GM12878 (cell line): ENCODE results near the gene SLC25A44. TPM values are rescaled to one million over a fixed set of nuclear protein-coding genes. Genes with fewer than 3 reads are reported as not detected.

Experiments used
- CREB1 ChIP-seq: IDR thresholded peaks from 2 replicates; pipeline ENCODE4 v1.6.1; 2012; ENCODE audit warnings: low read depth, mild to moderate bottlenecking, inconsistent platforms
- DPF2 ChIP-seq: fragments of 450-650 bp; IDR thresholded peaks from 2 replicates; pipeline ENCODE4 v1.6.1; 2017; ENCODE audit warnings: mild to moderate bottlenecking
- FOXM1 ChIP-seq: IDR thresholded peaks from 2 replicates; pipeline ENCODE4 v1.6.1; 2012; ENCODE audit warnings: low read depth, mild to moderate bottlenecking, inconsistent platforms, low read length, moderate library complexity
- HCFC1 ChIP-seq: fragments of 150-350 bp; IDR thresholded peaks from 2 replicates; pipeline ENCODE4 v1.6.1; 2014; ENCODE audit warnings: low read length
- IKZF1 ChIP-seq: fragments of 450-650 bp; conservative IDR thresholded peaks from 2 replicates; pipeline ENCODE4 v1.6.1; 2017; ENCODE audit warnings: antibody characterized with exemption, mild to moderate bottlenecking
- JUNB ChIP-seq: IDR thresholded peaks from 2 replicates; pipeline ENCODE4 v1.6.1; 2016; ENCODE audit warnings: antibody characterized with exemption, mild to moderate bottlenecking
- RAD51 ChIP-seq: fragments of 450-650 bp; IDR thresholded peaks from 2 replicates; pipeline ENCODE4 v1.6.1; 2016; ENCODE audit warnings: moderate library complexity, mild to moderate bottlenecking, inconsistent platforms
- TAF1 ChIP-seq: IDR thresholded peaks from 2 replicates; pipeline ENCODE4 v1.6.1; 2011; ENCODE audit warnings: mild to moderate bottlenecking, low read depth, low read length, borderline replicate concordance
- ZSCAN29 ChIP-seq: fragments of 450-650 bp; IDR thresholded peaks from 2 replicates; pipeline ENCODE4 v1.6.1; 2017; ENCODE audit warnings: mild to moderate bottlenecking, moderate library complexity
- polyA plus RNA-seq, 11 experiments: library from polyadenylated mRNA; depleted of rRNA in 4 of 11; unstranded in 6 of 11; stranded (reverse) in 5 of 11; fragments of >200 nt; fragmentation: Nextera tagmentation in 4 of 11; fragmentation: Illumina TruSeq in 1 of 11; extraction: Ambion mirVana in 4 of 11; extraction: Trizol in 1 of 11; gene quantifications; 1 replicate in 1 of 11; 2 replicates in 10 of 11; pipeline versions ENCODE4 v1.2.1 to v1.2.3, GENCODE V29; 2011 to 2016; ENCODE audit warnings: inconsistent platforms in 2 of 11, missing spikeins in 2 of 11, low read depth in 1 of 11
- total RNA-seq, 4 experiments: library from RNA; depleted of rRNA in 3 of 4; stranded (reverse); fragments of >200 nt in 3 of 4; fragmentation: Illumina TruSeq in 1 of 4; extraction: Trizol in 1 of 4; gene quantifications; 2 replicates each; pipeline versions ENCODE4 v1.2.1 to v1.2.3, GENCODE V29; 2013 to 2021
- TF ChIP-seq, protein P1 (sequence below): fragments of 450-650 bp; formaldehyde crosslinking; IDR thresholded peaks from 2 replicates; pipeline ENCODE4 v1.5.0; 2022; ENCODE audit warnings: mild to moderate bottlenecking, missing genetic modification characterization
- TF ChIP-seq, protein P2 (sequence below): IDR thresholded peaks from 2 replicates; pipeline ENCODE4 v1.6.1; 2012; ENCODE audit warnings: mild to moderate bottlenecking, low read depth, low read length
- TF ChIP-seq, protein P3 (sequence below): fragments of 450-650 bp; IDR thresholded peaks from 2 replicates; pipeline ENCODE4 v1.6.1; 2017; ENCODE audit warnings: mild to moderate bottlenecking, moderate library complexity
- TF ChIP-seq, protein P4 (sequence below): fragments of 450-650 bp; IDR thresholded peaks from 2 replicates; pipeline ENCODE4 v1.6.1; 2016; ENCODE audit warnings: mild to moderate bottlenecking

SLC25A44 gene
- total and polyA plus RNA-seq, 10 of the 15 experiments (the other 5 are each of a cell fraction or from before 2014, with no cell fraction given): 7.1 to 43.3 (median 30.4) TPM

DNA sequence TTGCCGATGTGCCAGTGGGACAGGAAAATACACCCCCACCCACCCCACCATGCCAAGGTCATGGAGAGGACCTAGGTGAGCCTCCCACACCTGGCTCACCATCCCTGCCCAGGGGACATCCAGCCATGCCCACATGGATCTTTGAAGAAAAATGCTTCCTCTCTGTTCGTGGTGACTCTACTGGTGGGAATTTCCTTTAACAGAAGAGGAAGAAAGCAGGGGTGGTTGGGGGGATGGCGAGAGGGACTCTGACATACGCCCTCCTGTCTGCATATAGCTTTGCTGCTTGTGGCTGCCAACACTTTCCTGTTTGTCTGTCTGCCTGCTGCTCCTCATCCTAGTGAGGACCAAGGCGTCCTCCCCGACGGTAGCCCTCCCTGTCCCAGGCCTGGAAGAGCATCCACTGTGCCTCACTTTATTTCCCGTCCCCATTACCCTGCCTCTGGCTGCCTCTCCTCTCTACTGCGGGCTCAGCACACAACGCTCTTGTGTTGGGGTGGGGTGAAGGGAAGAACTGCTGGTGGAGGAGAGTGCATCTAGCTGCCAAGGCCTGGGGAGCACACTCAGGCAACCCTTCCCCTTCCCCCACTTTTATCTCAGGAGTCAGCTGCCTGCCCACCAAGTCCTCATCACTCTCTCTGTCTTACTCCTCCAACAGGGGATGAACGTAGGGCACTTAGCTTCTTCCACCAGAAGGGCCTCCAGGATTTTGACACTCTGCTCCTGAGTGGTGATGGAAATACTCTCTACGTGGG lies 38.0 kb upstream of the SLC25A44 start (continued):
- TF ChIP-seq TAF1: no peak
- TF ChIP-seq, protein P1, sequence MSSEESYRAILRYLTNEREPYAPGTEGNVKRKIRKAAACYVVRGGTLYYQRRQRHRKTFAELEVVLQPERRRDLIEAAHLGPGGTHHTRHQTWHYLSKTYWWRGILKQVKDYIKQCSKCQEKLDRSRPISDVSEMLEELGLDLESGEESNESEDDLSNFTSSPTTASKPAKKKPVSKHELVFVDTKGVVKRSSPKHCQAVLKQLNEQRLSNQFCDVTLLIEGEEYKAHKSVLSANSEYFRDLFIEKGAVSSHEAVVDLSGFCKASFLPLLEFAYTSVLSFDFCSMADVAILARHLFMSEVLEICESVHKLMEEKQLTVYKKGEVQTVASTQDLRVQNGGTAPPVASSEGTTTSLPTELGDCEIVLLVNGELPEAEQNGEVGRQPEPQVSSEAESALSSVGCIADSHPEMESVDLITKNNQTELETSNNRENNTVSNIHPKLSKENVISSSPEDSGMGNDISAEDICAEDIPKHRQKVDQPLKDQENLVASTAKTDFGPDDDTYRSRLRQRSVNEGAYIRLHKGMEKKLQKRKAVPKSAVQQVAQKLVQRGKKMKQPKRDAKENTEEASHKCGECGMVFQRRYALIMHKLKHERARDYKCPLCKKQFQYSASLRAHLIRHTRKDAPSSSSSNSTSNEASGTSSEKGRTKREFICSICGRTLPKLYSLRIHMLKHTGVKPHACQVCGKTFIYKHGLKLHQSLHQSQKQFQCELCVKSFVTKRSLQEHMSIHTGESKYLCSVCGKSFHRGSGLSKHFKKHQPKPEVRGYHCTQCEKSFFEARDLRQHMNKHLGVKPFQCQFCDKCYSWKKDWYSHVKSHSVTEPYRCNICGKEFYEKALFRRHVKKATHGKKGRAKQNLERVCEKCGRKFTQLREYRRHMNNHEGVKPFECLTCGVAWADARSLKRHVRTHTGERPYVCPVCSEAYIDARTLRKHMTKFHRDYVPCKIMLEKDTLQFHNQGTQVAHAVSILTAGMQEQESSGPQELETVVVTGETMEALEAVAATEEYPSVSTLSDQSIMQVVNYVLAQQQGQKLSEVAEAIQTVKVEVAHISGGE (CRISPR knock-in tag): no peak
- no peak for TF ChIP-seq CREB1
- TF ChIP-seq, protein P2, sequence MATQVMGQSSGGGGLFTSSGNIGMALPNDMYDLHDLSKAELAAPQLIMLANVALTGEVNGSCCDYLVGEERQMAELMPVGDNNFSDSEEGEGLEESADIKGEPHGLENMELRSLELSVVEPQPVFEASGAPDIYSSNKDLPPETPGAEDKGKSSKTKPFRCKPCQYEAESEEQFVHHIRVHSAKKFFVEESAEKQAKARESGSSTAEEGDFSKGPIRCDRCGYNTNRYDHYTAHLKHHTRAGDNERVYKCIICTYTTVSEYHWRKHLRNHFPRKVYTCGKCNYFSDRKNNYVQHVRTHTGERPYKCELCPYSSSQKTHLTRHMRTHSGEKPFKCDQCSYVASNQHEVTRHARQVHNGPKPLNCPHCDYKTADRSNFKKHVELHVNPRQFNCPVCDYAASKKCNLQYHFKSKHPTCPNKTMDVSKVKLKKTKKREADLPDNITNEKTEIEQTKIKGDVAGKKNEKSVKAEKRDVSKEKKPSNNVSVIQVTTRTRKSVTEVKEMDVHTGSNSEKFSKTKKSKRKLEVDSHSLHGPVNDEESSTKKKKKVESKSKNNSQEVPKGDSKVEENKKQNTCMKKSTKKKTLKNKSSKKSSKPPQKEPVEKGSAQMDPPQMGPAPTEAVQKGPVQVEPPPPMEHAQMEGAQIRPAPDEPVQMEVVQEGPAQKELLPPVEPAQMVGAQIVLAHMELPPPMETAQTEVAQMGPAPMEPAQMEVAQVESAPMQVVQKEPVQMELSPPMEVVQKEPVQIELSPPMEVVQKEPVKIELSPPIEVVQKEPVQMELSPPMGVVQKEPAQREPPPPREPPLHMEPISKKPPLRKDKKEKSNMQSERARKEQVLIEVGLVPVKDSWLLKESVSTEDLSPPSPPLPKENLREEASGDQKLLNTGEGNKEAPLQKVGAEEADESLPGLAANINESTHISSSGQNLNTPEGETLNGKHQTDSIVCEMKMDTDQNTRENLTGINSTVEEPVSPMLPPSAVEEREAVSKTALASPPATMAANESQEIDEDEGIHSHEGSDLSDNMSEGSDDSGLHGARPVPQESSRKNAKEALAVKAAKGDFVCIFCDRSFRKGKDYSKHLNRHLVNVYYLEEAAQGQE: no peak
- TF ChIP-seq RAD51: no peak
- TF ChIP-seq, protein P3, sequence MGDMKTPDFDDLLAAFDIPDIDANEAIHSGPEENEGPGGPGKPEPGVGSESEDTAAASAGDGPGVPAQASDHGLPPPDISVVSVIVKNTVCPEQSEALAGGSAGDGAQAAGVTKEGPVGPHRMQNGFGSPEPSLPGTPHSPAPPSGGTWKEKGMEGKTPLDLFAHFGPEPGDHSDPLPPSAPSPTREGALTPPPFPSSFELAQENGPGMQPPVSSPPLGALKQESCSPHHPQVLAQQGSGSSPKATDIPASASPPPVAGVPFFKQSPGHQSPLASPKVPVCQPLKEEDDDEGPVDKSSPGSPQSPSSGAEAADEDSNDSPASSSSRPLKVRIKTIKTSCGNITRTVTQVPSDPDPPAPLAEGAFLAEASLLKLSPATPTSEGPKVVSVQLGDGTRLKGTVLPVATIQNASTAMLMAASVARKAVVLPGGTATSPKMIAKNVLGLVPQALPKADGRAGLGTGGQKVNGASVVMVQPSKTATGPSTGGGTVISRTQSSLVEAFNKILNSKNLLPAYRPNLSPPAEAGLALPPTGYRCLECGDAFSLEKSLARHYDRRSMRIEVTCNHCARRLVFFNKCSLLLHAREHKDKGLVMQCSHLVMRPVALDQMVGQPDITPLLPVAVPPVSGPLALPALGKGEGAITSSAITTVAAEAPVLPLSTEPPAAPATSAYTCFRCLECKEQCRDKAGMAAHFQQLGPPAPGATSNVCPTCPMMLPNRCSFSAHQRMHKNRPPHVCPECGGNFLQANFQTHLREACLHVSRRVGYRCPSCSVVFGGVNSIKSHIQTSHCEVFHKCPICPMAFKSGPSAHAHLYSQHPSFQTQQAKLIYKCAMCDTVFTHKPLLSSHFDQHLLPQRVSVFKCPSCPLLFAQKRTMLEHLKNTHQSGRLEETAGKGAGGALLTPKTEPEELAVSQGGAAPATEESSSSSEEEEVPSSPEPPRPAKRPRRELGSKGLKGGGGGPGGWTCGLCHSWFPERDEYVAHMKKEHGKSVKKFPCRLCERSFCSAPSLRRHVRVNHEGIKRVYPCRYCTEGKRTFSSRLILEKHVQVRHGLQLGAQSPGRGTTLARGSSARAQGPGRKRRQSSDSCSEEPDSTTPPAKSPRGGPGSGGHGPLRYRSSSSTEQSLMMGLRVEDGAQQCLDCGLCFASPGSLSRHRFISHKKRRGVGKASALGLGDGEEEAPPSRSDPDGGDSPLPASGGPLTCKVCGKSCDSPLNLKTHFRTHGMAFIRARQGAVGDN: no peak
- no peak for TF ChIP-seq HCFC1
- TF ChIP-seq FOXM1: no peak
- TF ChIP-seq JUNB: no peak
- TF ChIP-seq, protein P4, sequence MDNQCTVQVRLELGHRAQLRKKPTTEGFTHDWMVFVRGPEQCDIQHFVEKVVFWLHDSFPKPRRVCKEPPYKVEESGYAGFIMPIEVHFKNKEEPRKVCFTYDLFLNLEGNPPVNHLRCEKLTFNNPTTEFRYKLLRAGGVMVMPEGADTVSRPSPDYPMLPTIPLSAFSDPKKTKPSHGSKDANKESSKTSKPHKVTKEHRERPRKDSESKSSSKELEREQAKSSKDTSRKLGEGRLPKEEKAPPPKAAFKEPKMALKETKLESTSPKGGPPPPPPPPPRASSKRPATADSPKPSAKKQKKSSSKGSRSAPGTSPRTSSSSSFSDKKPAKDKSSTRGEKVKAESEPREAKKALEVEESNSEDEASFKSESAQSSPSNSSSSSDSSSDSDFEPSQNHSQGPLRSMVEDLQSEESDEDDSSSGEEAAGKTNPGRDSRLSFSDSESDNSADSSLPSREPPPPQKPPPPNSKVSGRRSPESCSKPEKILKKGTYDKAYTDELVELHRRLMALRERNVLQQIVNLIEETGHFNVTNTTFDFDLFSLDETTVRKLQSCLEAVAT: peak; percentile 17; the same call in 1 of the 2 replicates
- no peak for TF ChIP-seq DPF2
- TF ChIP-seq ZSCAN29: no peak
- 0 out of 2 replicates have a peak, but pooled peaks have one; percentile 34 for TF ChIP-seq IKZF1
